Natural killer cell (primary cell): ENCODE data around the gene ZGPAT. TPM values are rescaled to one million over a fixed set of nuclear protein-coding genes. Genes with fewer than 3 reads are reported as not detected.
"Not testable (repeated sequence)": the region's sequence is repeated elsewhere in the genome, so short reads cannot be mapped to it uniquely, and the experiment has no call there.

ENCODE experiments used
- ATAC-seq, 3 donors: fragments of 150-1000 bp in 2 of 3; fragments of 200-7000 bp in 1 of 3; cut with Tn5 transposase; 1 replicate in 1 of 3; 2 replicates in 2 of 3; pipeline ENCODE4 v1.10.0; 2021; ENCODE audit warnings: mild to moderate bottlenecking in 2 of 3, moderate library complexity in 2 of 3
- DNase-seq, 2 donors: peaks; one replicate each; pipeline versions ENCODE4 v3.0.0 to v3.0.0-alpha.2; 2013 to 2021; ENCODE audit warnings: mixed read lengths in 1 of 2
- H3K27ac ChIP-seq: one replicate; pipeline ENCODE4 v1.5.1; 2013; ENCODE audit warnings: mild to moderate bottlenecking, low read length
- H3K27me3 ChIP-seq: one replicate; pipeline ENCODE4 v1.6.1; 2013; ENCODE audit warnings: low read length; ENCODE audit not compliant: control insufficient read depth, insufficient read depth
- H3K36me3 ChIP-seq: one replicate; pipeline ENCODE4 v1.6.1; 2013; ENCODE audit warnings: low read length; ENCODE audit not compliant: control insufficient read depth, insufficient read depth
- H3K4me1 ChIP-seq: one replicate; pipeline ENCODE4 v1.6.1; 2013; ENCODE audit warnings: low read length; ENCODE audit not compliant: control insufficient read depth, insufficient read depth
- H3K4me3 ChIP-seq: one replicate; pipeline ENCODE4 v1.5.1; 2013; ENCODE audit warnings: low read length
- H3K9me3 ChIP-seq: one replicate; pipeline ENCODE4 v1.6.1; 2013; ENCODE audit warnings: low read length; ENCODE audit not compliant: control insufficient read depth, insufficient read depth
- H3K27ac Mint-ChIP-seq, 2 donors: one replicate each; pipeline ENCODE4 v1.8.0; 2022; ENCODE audit warnings: mild to moderate bottlenecking in 2 of 2, mixed read lengths in 2 of 2, moderate library complexity in 1 of 2
- H3K27me3 Mint-ChIP-seq, 2 donors: one replicate each; pipeline ENCODE4 v1.8.0; 2022; ENCODE audit warnings: low read depth in 2 of 2, mixed read lengths in 2 of 2
- H3K36me3 Mint-ChIP-seq: one replicate; pipeline ENCODE4 v1.8.0; 2022; ENCODE audit warnings: mixed read lengths
- H3K4me1 Mint-ChIP-seq, 2 donors: one replicate each; pipeline ENCODE4 v1.8.0; 2022; ENCODE audit warnings: mixed read lengths in 2 of 2
- H3K4me3 Mint-ChIP-seq: one replicate; pipeline ENCODE4 v1.8.0; 2022; ENCODE audit warnings: mild to moderate bottlenecking, moderate library complexity, mixed read lengths
- H3K9me3 Mint-ChIP-seq, 2 donors: one replicate each; pipeline ENCODE4 v1.8.0; 2022; ENCODE audit warnings: mixed read lengths in 2 of 2
- CTCF ChIP-seq: fragments of 200-600 bp; IDR thresholded peaks from one replicate; pipeline ENCODE4 v1.8.0; 2022; ENCODE audit warnings: antibody characterized with exemption
- WGBS: methylation state at CpG from one replicate; pipeline ENCODE4 v1.1.7; 2013; ENCODE audit warnings: missing lambda C conversion rate; ENCODE audit not compliant: insufficient coverage; 5-methylcytosine and 5-hydroxymethylcytosine counted together
- intact Hi-C: fragments of 100-400 bp; cut with micrococcal nuclease; formaldehyde crosslinking; loops from one replicate; pipeline ENCODE4 v1.14.2; 2022
- total RNA-seq, 4 donors: library from RNA; stranded (reverse); fragments of 120-200 nt in 1 of 4; gene quantifications; one replicate each; pipeline versions ENCODE4 v1.2.3 to v1.2.4, GENCODE V29; 2013 to 2022

Gene ZGPAT
- total RNA-seq, 3 donors from 2014 or later (not counting 1 experiment from before 2014, with no cell fraction given): 39.3 to 47.7 (median 46.1) TPM

GRCh38 chr20:63664861-63665594 lies 42.8 kb upstream of the ZGPAT start:
- intact Hi-C loops: no loop called here
- Histone ChIP-seq H3K27me3 (no peaks in the 10 kb centered on the region), H3K27ac (no peak overlapping the region), H3K4me3 (no peak overlapping the region), H3K36me3 (peaks cover 17% of the 10 kb centered on the region), H3K9me3 (no peaks in the 10 kb centered on the region), H3K4me1 (no peaks in the 10 kb centered on the region)
- DNase-seq (no peak), ATAC-seq (no peak)
- WGBS: 91% methylated on average over 18 of the region's 18 CpGs
- Mint-ChIP-seq H3K9me3 (no peaks in the 10 kb centered on the region), H3K4me1 (no peaks in the 10 kb centered on the region), H3K36me3 (no peaks in the 10 kb centered on the region), H3K4me3 (no peak overlapping the region), H3K27ac (no peak overlapping the region), H3K27me3 (no peaks in the 10 kb centered on the region)
- TF ChIP-seq CTCF: no peak

GRCh38 chr20:63665708-63666107 lies 42.1 kb upstream of the ZGPAT start:
- Histone ChIP-seq H3K9me3 (no peaks in the 10 kb centered on the region), H3K27me3 (no peaks in the 10 kb centered on the region), H3K36me3 (peaks cover 17% of the 10 kb centered on the region), H3K4me3 (no peak overlapping the region), H3K4me1 (no peaks in the 10 kb centered on the region), H3K27ac (no peak overlapping the region)
- no peak for ATAC-seq
- H3K9me3 Mint-ChIP-seq: no peaks in the 10 kb centered on the region
- intact Hi-C loops: no loop called here
- 97% methylated on average over 14 of the region's 14 CpGs for WGBS
- H3K27ac Mint-ChIP-seq: no peak overlapping the region
- DNase-seq: no peak
- TF ChIP-seq CTCF: no peak
- H3K36me3 Mint-ChIP-seq: no peaks in the 10 kb centered on the region
- H3K4me3 Mint-ChIP-seq: no peak overlapping the region
- no peaks in the 10 kb centered on the region for H3K4me1 Mint-ChIP-seq
- H3K27me3 Mint-ChIP-seq: no peaks in the 10 kb centered on the region

GRCh38 chr20:63667858-63668257 lies 40.0 kb upstream of the ZGPAT start:
- Mint-ChIP-seq H3K4me1 (no peaks in the 10 kb centered on the region), H3K27ac (no peak overlapping the region), H3K27me3 (no peaks in the 10 kb centered on the region), H3K4me3 (no peak overlapping the region), H3K36me3 (no peaks in the 10 kb centered on the region), H3K9me3 (no peaks in the 10 kb centered on the region)
- DNase-seq (no peak), ATAC-seq (no peak)
- Histone ChIP-seq H3K4me1 (no peaks in the 10 kb centered on the region), H3K27me3 (no peaks in the 10 kb centered on the region), H3K27ac (no peak overlapping the region), H3K4me3 (no peak overlapping the region), H3K9me3 (no peaks in the 10 kb centered on the region), H3K36me3 (peaks cover 15% of the 10 kb centered on the region)
- no peak for TF ChIP-seq CTCF
- WGBS: 96% methylated on average over 16 of the region's 16 CpGs
- intact Hi-C loops: no loop called here

- Mint-ChIP-seq H3K27me3 (no peaks in the 10 kb centered on the region), H3K9me3 (no peaks in the 10 kb centered on the region), H3K4me3 (no peak overlapping the region), H3K36me3 (no peaks in the 10 kb centered on the region), H3K4me1 (no peaks in the 10 kb centered on the region), H3K27ac (no peak overlapping the region)
- H3K4me3 ChIP-seq: no peak overlapping the region
- H3K27ac ChIP-seq: no peak overlapping the region
- ATAC-seq (no peak), DNase-seq (no peak)
- no peak for TF ChIP-seq CTCF
- intact Hi-C loops: no loop called here
- H3K9me3 ChIP-seq: no peaks in the 10 kb centered on the region
- no peaks in the 10 kb centered on the region for H3K27me3 ChIP-seq
- WGBS: 97% methylated on average over 11 of the region's 11 CpGs
- H3K36me3 ChIP-seq: peaks cover 15% of the 10 kb centered on the region
- no peaks in the 10 kb centered on the region for H3K4me1 ChIP-seq
These were observed 39.5 kb upstream of the ZGPAT start for GRCh38 chr20:63668351-63668750.

GRCh38 chr20:63671695-63672094 lies 36.1 kb upstream of the ZGPAT start:
- H3K4me1 Mint-ChIP-seq, H3K27me3 Mint-ChIP-seq, intact Hi-C loops, H3K4me3 Mint-ChIP-seq, H3K9me3 Mint-ChIP-seq, ATAC-seq, DNase-seq, H3K36me3 Mint-ChIP-seq, H3K27me3 ChIP-seq, H3K4me3 ChIP-seq, H3K27ac ChIP-seq, H3K27ac Mint-ChIP-seq, H3K9me3 ChIP-seq, H3K4me1 ChIP-seq: not testable (repeated sequence)
- H3K36me3 ChIP-seq: peaks cover 14% of the 10 kb centered on the region
- WGBS: 98% methylated on average over 12 of the region's 12 CpGs
